Neutrophil (primary cell): ENCODE results near the gene TGDS.
"Not testable (repeated sequence)": the region's sequence is repeated elsewhere in the genome, so short reads cannot be mapped to it uniquely, and the experiment has no call there.

Experiments
- H3K27ac ChIP-seq: fragments of 200-600 bp; sonication (generic); 2 replicates; pipeline ENCODE4 v1.5.1; 2016; ENCODE audit warnings: mild to moderate bottlenecking, moderate library complexity
- H3K27me3 ChIP-seq: fragments of 200-600 bp; sonication (generic); 2 replicates; pipeline ENCODE4 v1.6.0; 2016; ENCODE audit warnings: mild to moderate bottlenecking
- H3K36me3 ChIP-seq: fragments of 200-600 bp; sonication (generic); 2 replicates; pipeline ENCODE4 v1.5.1; 2017
- H3K4me1 ChIP-seq, 2 experiments: fragments of 200-600 bp in 1 of 2; sonication (generic) in 1 of 2; 1 replicate in 1 of 2; 2 replicates in 1 of 2; pipeline versions ENCODE4 v1.5.1 to v1.6.1; 2013 to 2016; ENCODE audit warnings: low read depth in 1 of 2, low read length in 1 of 2, mild to moderate bottlenecking in 1 of 2, moderate library complexity in 1 of 2; ENCODE audit not compliant: control insufficient read depth in 1 of 2, insufficient read depth in 1 of 2
- H3K4me3 ChIP-seq, 2 experiments: fragments of 200-600 bp in 1 of 2; sonication (generic) in 1 of 2; 1 replicate in 1 of 2; 2 replicates in 1 of 2; pipeline ENCODE4 v1.5.1; 2013 to 2016; ENCODE audit warnings: low read depth in 1 of 2, low read length in 1 of 2, mild to moderate bottlenecking in 1 of 2, moderate library complexity in 1 of 2
- H3K9me3 ChIP-seq: fragments of 200-600 bp; sonication (generic); 2 replicates; pipeline ENCODE4 v1.5.1; 2016
- CTCF ChIP-seq: fragments of 200-600 bp; sonication (generic); IDR thresholded peaks from 2 replicates; pipeline ENCODE4 v1.5.1; 2016; ENCODE audit warnings: antibody characterized with exemption

The TGDS gene

GRCh38 chr13:94534166-94534565, 61.8 kb downstream of the TGDS start:
- Histone ChIP-seq H3K4me1 (no peaks in the 10 kb centered on the region), H3K4me3 (no peak overlapping the region), H3K27ac (no peak overlapping the region), H3K27me3 (peaks cover 14% of the 10 kb centered on the region), H3K36me3 (no peaks in the 10 kb centered on the region), H3K9me3 (no peaks in the 10 kb centered on the region)
- no peak for TF ChIP-seq CTCF

- H3K4me3 ChIP-seq, result not testable (repeated sequence)
Measured at GRCh38 chr13:94532278-94532677, 63.7 kb downstream of the TGDS start.

GRCh38 chr13:94526956-94527355, 69.0 kb downstream of the TGDS start:
- not testable (repeated sequence) for H3K4me3 ChIP-seq, H3K27ac ChIP-seq, H3K27me3 ChIP-seq, H3K36me3 ChIP-seq, H3K9me3 ChIP-seq, H3K4me1 ChIP-seq

More at GRCh38 chr13:94532278-94532677, 63.7 kb downstream of the TGDS start:
- not testable (repeated sequence) for H3K27ac ChIP-seq, H3K27me3 ChIP-seq, H3K9me3 ChIP-seq, H3K36me3 ChIP-seq, H3K4me1 ChIP-seq

GRCh38 chr13:94525781-94526180, 70.2 kb downstream of the TGDS start:
- no peak overlapping the region for H3K27ac ChIP-seq
- no peaks in the 10 kb centered on the region for H3K36me3 ChIP-seq
- no peak overlapping the region for H3K4me3 ChIP-seq
- H3K9me3 ChIP-seq, result no peaks in the 10 kb centered on the region
- H3K4me1 ChIP-seq, result no peaks in the 10 kb centered on the region
- no peak for TF ChIP-seq CTCF
- H3K27me3 ChIP-seq, result no peaks in the 10 kb centered on the region

GRCh38 chr13:94524407-94524806, 71.5 kb downstream of the TGDS start:
- H3K4me1 ChIP-seq, result no peaks in the 10 kb centered on the region
- H3K27me3 ChIP-seq, result no peaks in the 10 kb centered on the region
- H3K27ac ChIP-seq, result no peak overlapping the region
- no peak overlapping the region for H3K4me3 ChIP-seq
- no peak for TF ChIP-seq CTCF
- no peaks in the 10 kb centered on the region for H3K9me3 ChIP-seq
- no peaks in the 10 kb centered on the region for H3K36me3 ChIP-seq
